ENCODE data around the gene RIIAD1.

DNA sequence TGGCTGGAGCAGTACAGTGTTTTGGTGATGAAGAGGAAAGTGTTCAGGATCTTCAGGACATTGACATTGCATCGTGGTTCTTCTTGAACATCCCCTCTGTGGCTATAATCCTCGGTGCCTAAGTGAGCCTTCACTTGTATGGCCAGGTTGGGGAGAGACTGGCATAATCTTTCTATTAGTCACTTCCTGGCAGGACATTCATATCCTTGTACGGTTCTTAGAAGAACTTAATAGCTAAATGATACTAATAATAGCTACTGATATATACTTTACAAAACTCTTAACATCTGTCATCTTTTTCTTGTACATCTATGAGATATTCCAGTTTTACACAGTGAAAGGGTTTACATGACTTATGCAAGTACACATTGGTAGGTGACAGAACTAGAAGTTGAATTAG lies 40.5 kb upstream of the RIIAD1 start:
- TF ChIP-seq CTCF (IDR thresholded peaks at IDR 0.05; ENCODE audit: low read length): no peak
- no peak for TF ChIP-seq EZH2 (IDR thresholded peaks at IDR 0.05; ENCODE audit: borderline replicate concordance, low read length)
